HG03520 (cell line): Measurements from ENCODE around the gene EML4.
"Not testable (repeated sequence)": the region's sequence is repeated elsewhere in the genome, so short reads cannot be mapped to it uniquely, and the experiment has no call there.

Source experiments
- ATAC-seq: cut with Tn5 transposase; IDR thresholded peaks from one replicate; pipeline ENCODE4 v1.9.1; 2021; ENCODE audit warnings: mild to moderate bottlenecking, moderate library complexity; ENCODE audit not compliant: unreplicated experiment

EML4 gene

GRCh38 chr2:42169100-42169873, at the start of gene EML4:
EML4 (plus strand) TSS chr2:42169353; CDS start chr2:42169612, 259 bp downstream.
- peak; percentile 70 for ATAC-seq

- no peak for ATAC-seq
Measured at GRCh38 chr2:42123426-42123825, 45.7 kb upstream of the EML4 start.

GRCh38 chr2:42124011-42124785, 45.0 kb upstream of the EML4 start:
- ATAC-seq, result peak; percentile 45

GRCh38 chr2:42125841-42126594, 43.1 kb upstream of the EML4 start:
- ATAC-seq, result no peak

GRCh38 chr2:42126873-42127272, 42.3 kb upstream of the EML4 start:
- ATAC-seq, result not testable (repeated sequence)

GRCh38 chr2:42127425-42128424, 41.4 kb upstream of the EML4 start:
- peak; percentile 49 for ATAC-seq

GRCh38 chr2:42128721-42129486, 40.2 kb upstream of the EML4 start:
- no peak for ATAC-seq

- no peak for ATAC-seq
Measured at GRCh38 chr2:42129487-42129852, 39.7 kb upstream of the EML4 start.

- ATAC-seq, result no peak
Measured at GRCh38 chr2:42129947-42130346, 39.2 kb upstream of the EML4 start.

- not testable (repeated sequence) for ATAC-seq
Measured at GRCh38 chr2:42130858-42131257, 38.3 kb upstream of the EML4 start.

GRCh38 chr2:42132191-42132965, 36.8 kb upstream of the EML4 start:
- no peak for ATAC-seq

GRCh38 chr2:42132966-42133641, 36.0 kb upstream of the EML4 start:
- peak; percentile 76 for ATAC-seq

GRCh38 chr2:42133771-42134195, 35.4 kb upstream of the EML4 start:
- ATAC-seq, result no peak

- ATAC-seq, result not testable (repeated sequence)
Measured at GRCh38 chr2:42134401-42134932, 34.7 kb upstream of the EML4 start.

- no peak for ATAC-seq
Measured at GRCh38 chr2:42135381-42136312, 33.5 kb upstream of the EML4 start.

GRCh38 chr2:42136782-42137124, 32.4 kb upstream of the EML4 start:
- no peak for ATAC-seq
